Measurements from ENCODE around the gene MCF2L.
"Not testable (repeated sequence)": the region's sequence is repeated elsewhere in the genome, so short reads cannot be mapped to it uniquely, and the experiment has no call there.

MCF2L gene

DNA sequence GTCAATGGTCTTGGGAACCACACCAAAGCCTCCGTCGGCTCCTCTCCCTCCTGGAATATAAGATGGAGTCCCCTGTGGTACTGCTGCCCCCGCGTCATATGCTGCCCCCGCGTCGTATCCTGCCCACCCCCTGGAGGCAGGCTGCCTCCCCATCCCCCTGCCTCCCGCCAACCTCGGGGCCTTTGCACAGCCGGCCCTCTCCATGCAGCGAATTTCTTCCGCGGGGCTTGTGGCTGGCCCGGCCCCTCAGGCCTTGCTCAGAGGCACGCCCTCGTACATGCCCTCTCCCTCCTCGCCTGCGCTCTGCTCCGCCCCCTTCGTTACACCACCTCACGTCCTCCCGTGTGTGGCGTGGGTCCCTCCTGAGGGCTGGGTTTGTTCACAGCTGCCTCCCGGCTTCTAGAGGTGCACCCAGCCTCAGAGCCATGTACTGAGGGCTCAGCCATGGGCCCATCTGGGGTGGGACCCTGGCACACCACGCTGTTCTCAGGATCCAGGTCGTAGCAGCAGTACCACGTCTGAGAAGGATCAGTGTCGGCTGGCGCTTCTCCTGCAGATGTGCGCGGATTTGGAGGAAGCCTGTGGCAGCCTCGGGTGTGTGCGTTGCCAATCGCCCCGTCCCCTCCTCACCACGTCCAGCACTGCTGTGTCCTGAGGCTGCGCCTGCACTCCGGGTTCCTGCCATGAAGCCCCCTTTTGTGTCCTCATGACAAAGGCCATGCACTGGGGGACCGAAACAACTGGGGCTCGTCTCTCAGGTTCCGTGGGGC lies 47.7 kb downstream of the MCF2L start:
- no peak for DNase-seq (ENCODE audit: low read depth)

DNA sequence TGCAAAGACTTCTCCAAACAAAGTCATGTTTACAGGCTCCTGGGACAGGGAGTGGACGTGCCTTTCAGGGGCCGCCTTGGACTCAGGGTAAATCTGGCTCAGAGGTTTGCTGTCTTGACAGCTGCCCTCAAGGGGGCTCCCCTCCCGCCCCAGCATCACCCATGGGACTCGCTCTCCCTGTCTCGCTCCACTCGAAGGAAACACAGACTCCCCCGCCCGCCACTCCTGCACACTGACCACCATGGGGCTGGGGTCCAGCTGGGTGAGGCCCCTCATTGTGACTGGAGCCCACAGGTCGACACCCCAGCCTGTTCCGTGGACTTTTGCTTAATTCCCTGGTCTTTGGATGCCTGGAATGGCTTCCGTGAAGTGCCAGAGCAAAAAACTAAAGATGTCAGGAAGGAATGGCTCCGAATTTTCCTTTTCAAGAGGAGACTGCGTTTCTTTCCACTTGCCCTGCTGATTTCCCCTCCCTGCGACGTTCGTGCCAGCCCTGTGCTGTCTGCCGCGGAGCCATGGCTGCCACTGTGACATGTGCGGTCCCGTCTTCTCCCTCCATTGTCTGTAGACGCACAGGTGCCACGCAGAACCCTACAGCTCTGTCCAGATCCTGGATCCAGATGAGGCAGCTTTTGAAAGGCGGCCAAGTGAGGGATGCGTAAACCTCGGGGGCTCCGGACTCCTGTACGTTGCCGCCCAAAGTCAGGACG lies 48.6 kb downstream of the MCF2L start:
- DNase-seq (ENCODE audit: low read depth), result no peak

DNA sequence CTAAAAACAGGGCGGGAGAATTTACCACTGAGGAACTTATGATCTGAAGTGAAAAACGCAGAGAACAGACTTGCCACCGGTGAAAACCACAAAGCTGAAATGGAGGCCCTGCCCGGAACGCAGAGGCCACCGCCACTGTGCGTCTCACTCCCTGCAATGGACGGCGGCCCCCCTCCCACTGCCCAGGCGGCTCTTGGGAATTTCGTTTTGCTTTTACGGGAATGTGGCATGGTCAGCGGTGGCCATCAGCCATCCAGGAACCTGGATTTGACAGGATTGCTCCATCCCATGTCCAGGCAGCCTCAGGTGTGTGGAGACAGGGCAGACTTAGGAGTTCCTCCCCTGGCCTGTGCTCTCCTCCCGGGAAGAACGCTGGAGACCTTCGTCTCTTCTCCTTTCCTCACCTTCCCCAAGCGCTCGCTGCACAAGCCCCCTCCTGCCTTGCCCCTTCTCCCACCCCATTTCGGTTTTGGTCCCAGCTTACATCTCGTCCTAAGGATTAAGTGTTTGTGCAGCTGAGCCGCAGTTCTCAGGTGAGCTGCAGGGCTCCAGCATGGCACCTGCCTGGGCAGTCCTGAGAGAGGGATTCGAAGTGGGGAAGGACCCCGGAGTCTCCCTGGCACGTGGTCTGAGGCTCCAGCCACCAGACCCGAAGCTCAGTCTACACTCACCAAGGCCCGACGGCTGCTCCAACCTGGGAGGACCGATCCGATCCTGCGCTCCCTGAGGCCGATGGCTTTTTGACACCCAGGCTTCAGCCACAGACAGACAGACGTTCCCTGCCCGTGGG lies 49.9 kb downstream of the MCF2L start:
- no peak for DNase-seq (ENCODE audit: low read depth)

DNA sequence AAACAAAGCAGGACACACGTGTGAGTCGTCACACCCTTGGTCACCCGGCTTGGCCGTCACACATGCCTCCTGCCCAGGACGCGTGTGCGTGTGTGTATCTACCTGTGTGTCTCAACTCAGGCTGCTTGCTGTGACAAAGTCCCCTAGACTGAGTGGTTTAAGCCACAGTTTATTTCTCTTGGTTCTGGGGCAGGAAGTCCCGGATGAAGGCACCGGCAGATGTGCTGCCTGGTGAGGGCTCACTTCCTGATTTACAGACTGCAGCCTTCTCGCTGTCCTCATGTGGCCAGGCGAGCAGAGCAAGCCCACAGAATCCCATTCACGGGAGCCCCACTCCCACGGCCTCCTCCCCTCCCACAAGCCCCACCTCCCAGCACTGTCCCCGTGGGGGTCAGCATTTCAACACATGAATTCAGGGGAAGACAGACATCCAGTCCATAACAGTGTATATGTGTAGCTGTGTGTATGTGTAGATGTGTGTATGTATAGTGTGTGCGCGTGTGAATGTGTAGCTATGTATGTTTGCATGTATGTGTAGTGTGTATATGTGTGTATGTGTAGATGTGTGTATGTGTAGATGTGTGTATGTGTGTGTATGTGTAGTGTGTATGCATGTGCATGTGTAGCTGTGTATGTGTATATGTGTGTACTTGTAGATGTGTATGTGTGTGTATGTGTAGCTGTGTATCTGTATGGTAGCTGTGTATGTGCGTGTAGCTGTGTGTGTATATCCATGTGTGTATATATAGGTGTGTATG lies 51.5 kb downstream of the MCF2L start:
- no peak for DNase-seq (ENCODE audit: low read depth)

DNA sequence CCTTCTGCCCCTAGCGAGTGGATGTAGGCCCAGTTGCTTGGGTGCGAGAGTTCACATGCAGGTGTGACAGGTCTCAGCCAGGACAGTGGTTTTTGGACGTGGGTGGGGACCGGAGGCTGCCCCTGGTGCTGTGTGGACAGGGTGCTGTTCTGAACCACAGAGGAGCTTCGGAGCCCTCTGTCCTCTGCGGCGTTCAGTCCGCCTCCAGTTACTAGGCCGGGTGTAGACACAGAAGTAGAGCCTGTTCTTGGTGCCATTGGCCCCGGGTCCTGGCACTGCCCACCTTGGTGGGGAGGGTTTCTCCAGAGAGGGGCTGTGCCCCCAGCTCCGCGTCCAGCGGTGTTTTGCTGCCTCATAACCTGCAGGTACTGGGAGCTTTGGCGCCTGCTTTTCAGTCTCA lies 52.4 kb downstream of the MCF2L start:
- DNase-seq (ENCODE audit: low read depth), result no peak

GRCh38 chr13:113021811-113022210 lies 52.8 kb downstream of the MCF2L start:
- DNase-seq (ENCODE audit: low read depth), result no peak

GRCh38 chr13:113022391-113022744 lies 53.4 kb downstream of the MCF2L start:
- DNase-seq (ENCODE audit: low read depth), result no peak

DNA sequence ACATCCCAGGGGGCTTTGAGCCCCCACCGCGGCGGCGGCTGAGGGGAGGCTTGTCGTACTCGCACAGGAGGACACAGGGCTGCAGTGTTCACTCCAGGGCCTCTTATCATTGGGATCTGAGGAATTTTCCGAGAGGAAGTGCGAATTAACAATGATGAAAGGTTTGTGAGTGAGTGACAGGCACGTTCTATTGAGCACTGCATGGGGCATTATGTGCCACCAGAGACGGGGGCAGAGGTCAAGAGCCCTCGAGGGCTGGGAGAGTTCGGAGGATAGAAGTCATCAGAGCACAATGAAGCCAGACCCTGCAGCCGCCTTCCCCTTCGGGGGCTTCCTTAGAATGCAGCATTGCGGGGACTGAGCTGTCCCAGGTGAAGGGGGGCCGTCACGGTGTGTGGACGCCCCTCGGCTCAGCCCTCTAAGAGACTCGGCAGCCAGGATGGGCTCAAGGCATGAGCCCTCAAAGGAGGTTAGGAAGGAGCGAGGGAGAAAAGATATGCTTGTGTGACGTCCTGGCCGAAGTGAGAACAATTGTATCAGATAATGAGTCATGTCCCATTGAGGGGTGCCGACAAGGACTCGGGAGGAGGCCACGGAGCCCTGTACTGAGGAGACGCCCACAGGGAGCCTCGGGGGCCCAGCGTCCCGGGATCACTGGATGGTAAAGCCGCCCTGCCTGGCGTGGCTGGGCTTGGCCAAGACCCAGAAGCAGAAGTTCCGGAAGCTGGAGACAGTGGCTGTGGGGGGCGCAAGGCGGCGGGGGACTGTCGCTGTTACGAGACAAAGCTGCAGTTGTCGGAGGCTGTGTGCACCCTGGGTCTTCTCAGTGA lies 53.9 kb downstream of the MCF2L start:
- no peak for DNase-seq (ENCODE audit: low read depth)

DNA sequence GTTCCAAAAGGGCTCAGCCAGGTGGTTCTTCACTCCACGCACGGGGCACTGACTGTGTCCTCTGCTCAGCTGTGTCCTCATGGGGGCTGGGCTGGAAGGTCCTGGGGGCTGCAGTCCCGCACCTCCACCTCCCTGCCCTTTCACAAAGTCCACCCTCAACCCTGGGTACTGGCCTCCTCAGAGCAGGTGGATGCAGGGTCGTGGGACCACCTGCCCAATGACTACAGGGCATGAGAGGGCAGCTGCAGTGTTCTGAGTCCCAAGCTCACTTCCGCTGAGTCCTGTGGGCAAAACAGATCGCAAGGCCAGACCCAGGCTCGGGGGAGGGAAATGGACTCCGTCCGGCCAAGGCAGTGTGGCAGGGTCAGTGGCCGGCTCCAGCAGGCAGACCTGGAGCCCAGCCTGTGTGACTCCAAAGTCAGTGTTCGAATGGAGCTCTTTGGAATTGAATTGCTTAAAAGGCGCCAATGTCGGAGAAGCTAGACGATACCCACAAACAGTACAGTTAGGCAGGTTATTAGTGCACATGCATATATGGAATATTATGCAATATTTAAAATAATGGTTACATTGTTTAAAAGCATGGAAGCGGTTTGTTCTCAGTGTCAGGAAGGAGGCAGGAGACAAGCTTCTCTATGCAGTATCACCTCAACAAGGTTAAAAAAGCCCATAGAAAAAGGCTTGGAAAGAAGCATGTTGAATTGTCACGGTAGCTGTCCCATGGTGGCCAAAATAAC lies 54.8 kb downstream of the MCF2L start:
- no peak for DNase-seq (ENCODE audit: low read depth)

GRCh38 chr13:113024466-113024865 lies 55.5 kb downstream of the MCF2L start:
- no peak for DNase-seq (ENCODE audit: low read depth)

- no peak for DNase-seq (ENCODE audit: low read depth)
Measured at GRCh38 chr13:113026391-113026910, 57.4 kb downstream of the MCF2L start.

- no peak for DNase-seq (ENCODE audit: low read depth)
Measured at GRCh38 chr13:113027095-113027494, 58.1 kb downstream of the MCF2L start.

DNA sequence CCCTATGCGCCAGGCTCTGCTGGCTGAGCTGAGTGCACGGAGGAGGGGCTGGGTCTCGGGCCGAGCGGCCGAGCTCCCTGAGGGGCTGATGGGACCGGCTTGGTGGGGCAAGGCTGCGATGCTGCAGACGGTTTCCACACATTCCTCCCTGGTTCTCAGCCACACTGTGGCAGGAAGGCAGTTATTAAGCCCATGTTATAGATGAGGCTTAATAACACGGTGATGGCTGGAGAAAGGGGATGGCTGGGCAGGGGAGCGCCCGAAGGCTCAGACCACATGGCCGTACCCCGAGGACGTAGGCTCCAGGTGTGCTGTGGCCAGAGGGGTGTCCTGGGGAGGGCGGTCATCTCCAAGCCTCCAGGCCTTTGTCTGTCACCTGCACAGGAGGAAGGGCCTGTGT lies 58.6 kb downstream of the MCF2L start:
- DNase-seq (ENCODE audit: low read depth), result no peak

GRCh38 chr13:113028336-113029060 lies 59.5 kb downstream of the MCF2L start:
- DNase-seq (ENCODE audit: low read depth), result no peak

- no peak for DNase-seq (ENCODE audit: low read depth)
Measured at GRCh38 chr13:113029061-113029445, 60.0 kb downstream of the MCF2L start.

DNA sequence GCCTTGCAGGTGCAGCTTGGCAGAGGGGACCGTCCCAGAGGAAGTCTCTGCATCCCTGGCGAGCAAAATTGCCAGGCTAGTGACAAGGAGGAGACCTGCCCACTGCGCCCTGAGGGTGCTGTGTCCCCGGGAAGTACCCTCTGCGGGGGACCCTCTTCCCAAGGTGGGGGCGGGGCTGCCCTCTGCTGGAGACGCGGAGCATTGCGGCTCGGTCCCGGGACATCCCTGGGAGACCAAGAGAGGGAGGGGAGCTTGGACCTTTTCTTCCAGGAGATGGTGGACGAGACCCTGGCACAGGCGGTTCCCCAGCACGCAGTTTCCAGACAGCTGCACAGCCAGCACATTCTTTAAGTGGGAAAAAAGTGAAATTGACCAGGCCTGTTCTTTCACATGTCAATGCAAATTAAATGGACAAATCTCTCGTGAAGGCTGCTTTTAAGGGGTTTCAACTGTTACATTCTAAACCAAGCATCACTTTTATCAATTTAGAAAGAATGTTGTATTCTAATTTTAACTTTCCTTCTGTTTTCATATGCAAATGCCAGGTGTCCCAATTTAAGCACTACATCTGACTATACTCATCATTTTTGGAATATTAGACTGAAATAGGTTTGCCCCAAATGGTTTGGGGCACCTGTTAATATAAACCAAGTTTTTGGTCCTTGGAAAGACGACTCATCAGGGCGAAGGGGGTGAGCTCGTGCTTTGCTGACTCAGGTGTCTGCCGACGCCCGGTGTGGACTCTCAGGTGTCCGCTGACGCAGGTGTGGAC lies 60.7 kb downstream of the MCF2L start:
- peak; percentile 11 for DNase-seq (ENCODE audit: low read depth)

DNA sequence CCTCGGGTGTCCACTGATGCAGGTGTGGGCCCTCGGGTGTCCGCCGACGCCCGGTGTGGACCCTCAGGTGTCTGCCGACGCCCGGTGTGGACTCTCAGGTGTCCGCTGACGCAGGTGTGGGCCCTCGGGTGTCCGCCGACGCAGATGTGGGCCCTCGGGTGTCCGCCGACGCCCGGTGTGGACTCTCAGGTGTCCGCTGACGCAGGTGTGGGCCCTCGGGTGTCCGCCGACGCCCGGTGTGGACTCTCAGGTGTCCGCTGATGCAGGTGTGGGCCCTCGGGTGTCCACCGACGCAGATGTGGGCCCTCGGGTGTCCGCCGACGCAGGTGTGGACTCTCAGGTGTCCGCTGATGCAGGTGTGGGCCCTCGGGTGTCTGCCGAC lies 61.2 kb downstream of the MCF2L start:
- not testable (repeated sequence) for DNase-seq (ENCODE audit: low read depth)

DNA sequence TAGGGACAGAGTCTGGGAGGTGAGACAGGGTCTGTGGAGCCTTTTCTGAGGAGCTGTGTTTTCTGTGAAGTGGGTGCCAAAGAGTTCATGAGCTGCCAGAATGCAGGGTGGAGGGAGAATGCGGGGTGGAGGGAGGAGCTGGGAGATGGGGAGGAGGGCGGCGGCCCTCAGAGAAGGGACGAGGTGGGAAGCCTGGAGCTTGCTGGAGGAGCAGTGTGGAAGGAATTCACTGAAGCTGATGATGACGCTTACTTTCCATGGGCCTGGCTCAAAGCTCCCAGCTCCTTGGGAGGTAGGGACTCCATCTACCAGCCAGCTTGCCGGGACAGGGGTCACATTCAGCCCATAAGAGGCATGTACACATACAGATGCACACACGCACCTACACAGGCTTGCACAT lies 62.5 kb downstream of the MCF2L start:
- DNase-seq (ENCODE audit: low read depth), result no peak

DNA sequence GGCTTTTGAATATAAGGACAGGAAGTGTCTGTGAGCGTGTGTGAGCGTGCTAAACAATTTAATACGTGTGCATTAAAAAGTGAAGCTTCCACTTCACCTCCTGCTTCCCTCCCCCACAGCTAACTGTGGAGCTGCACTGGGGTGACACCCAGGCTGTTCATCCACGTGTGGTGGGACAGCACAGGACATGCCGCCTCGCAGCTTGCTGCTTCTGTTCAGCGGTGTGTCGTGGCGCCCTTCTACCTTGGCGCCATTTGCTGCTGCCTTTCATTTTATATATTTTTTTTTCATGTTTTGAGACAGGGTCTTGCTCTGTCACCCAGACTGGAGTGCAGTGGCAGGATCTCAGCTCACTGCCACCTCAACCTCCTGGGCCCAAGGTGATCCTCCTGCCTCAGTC lies 63.3 kb downstream of the MCF2L start:
- DNase-seq (ENCODE audit: low read depth), result no peak

Measured in activated T-helper 1 cell treated with Interleukin-2 at 50 U/mL for 16 hours (primary cell).